HL-60 (cell line): Measurements from ENCODE around the gene LGR4.

ENCODE experiments used
- CTCF ChIP-seq: IDR thresholded peaks from one replicate; pipeline ENCODE4 v1.5.1; 2011; ENCODE audit warnings: low read length, control low read depth, inconsistent platforms; ENCODE audit not compliant: insufficient read depth
- GABPA ChIP-seq: IDR thresholded peaks from 2 replicates; pipeline ENCODE4 v1.6.1; 2012; ENCODE audit warnings: low read depth
- POLR2AphosphoS5 ChIP-seq: IDR thresholded peaks from 2 replicates; pipeline ENCODE4 v1.6.1; 2012; ENCODE audit warnings: low read depth
- REST ChIP-seq: IDR thresholded peaks from 2 replicates; pipeline ENCODE4 v1.6.1; 2012; ENCODE audit warnings: low read depth; ENCODE audit not compliant: insufficient replicate concordance
- SPI1 ChIP-seq: IDR thresholded peaks from 2 replicates; pipeline ENCODE4 v1.6.1; 2012; ENCODE audit warnings: low read depth, mild to moderate bottlenecking, borderline replicate concordance

DNA sequence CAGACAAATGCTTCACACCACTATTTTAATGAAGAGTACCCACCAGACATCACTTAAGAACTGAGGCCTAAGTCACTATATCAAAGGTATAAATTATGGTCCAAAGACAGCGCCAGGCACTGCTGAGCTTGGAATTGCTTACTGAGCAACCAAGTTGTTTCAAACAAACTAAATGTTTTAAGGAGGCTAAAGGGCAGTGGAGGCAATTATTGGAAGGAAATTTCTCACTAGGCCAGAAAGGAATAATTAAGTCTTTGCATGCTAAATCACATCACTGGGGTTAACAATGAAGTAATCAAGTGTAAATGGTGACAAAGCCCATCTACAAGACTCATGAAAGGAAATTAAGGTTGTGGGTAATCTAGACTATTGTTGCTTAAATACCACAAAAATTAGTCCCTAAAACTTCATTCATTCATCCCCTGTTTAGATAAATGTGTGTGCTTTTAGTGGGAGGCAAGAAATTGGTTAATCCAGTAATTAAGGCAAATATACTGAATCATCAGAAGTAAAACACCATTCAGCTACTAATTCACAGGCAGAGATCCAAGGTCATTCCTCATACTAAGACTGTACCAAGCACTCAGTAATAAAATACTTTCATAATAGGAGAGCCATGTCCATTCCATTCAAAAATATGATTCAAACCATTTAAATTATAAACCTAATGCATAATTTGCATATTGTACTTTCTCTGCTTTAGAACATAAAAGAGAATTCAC is 21.2 kb downstream of the LGR4 start:
- TF ChIP-seq CTCF (no peak), GABPA (no peak), POLR2AphosphoS5 (no peak), REST (no peak), SPI1 (no peak)
